ENCODE measurements around the gene HSPB8.
A peak's percentile ranks its signal among the peaks of the same experiment; 100 is the strongest.

HSPB8 gene

GRCh38 chr12:119229837-119230236 lies 51.1 kb downstream of the HSPB8 start:
- Histone ChIP-seq H3K9ac (ENCODE audit: low read length) (no peak overlapping the region), H3K4me1 (ENCODE audit: insufficient read depth, low read length, severe bottlenecking) (no peaks in the 10 kb centered on the region), H3K27me3 (ENCODE audit: insufficient read depth, low read length) (no peaks in the 10 kb centered on the region), H3K9me3 (ENCODE audit: low read length) (no peaks in the 10 kb centered on the region), H3K4me3 (ENCODE audit: low read depth, low read length, poor library complexity, severe bottlenecking) (no peak overlapping the region), H3K27ac (ENCODE audit: low read depth, low read length, poor library complexity, severe bottlenecking) (no peak overlapping the region), H4K20me1 (ENCODE audit: insufficient read depth, low read length) (no peaks in the 10 kb centered on the region), H3K4me2 (ENCODE audit: low read length) (no peak overlapping the region), H2AFZ (ENCODE audit: low read length) (0 out of 2 replicates have a peak overlapping the region, but pooled peaks have one; percentile 27), H3F3A (ENCODE audit: insufficient read depth, low read length) (no peaks in the 10 kb centered on the region), H3K79me2 (ENCODE audit: insufficient read depth, low read length) (no peaks in the 10 kb centered on the region), H3K9me2 (ENCODE audit: low read depth, low read length) (no peaks in the 10 kb centered on the region), H3K36me3 (ENCODE audit: insufficient read depth, low read length) (no peaks in the 10 kb centered on the region)
- TF ChIP-seq CTCF (IDR thresholded peaks at IDR 0.05; ENCODE audit: low read length) (no peak), EZH2 (IDR thresholded peaks at IDR 0.05; ENCODE audit: borderline replicate concordance, low read length) (no peak)

GRCh38 chr12:119230807-119231206 lies 52.1 kb downstream of the HSPB8 start:
- H3K27ac ChIP-seq (ENCODE audit: low read depth, low read length, poor library complexity, severe bottlenecking), result no peak overlapping the region
- no peaks in the 10 kb centered on the region for H3K79me2 ChIP-seq (ENCODE audit: insufficient read depth, low read length)
- no peaks in the 10 kb centered on the region for H3K9me2 ChIP-seq (ENCODE audit: low read depth, low read length)
- H3K36me3 ChIP-seq (ENCODE audit: insufficient read depth, low read length), result no peaks in the 10 kb centered on the region
- H3K27me3 ChIP-seq (ENCODE audit: insufficient read depth, low read length), result no peaks in the 10 kb centered on the region
- no peaks in the 10 kb centered on the region for H3K9me3 ChIP-seq (ENCODE audit: low read length)
- H3K4me3 ChIP-seq (ENCODE audit: low read depth, low read length, poor library complexity, severe bottlenecking), result no peak overlapping the region
- H3K4me2 ChIP-seq (ENCODE audit: low read length), result no peak overlapping the region
- H3F3A ChIP-seq (ENCODE audit: insufficient read depth, low read length), result no peaks in the 10 kb centered on the region
- no peak overlapping the region for H3K9ac ChIP-seq (ENCODE audit: low read length)
- H3K4me1 ChIP-seq (ENCODE audit: insufficient read depth, low read length, severe bottlenecking), result no peaks in the 10 kb centered on the region
- no peaks in the 10 kb centered on the region for H4K20me1 ChIP-seq (ENCODE audit: insufficient read depth, low read length)
- TF ChIP-seq EZH2 (IDR thresholded peaks at IDR 0.05; ENCODE audit: borderline replicate concordance, low read length) (no peak), CTCF (IDR thresholded peaks at IDR 0.05; ENCODE audit: low read length) (no peak)
- H2AFZ ChIP-seq (ENCODE audit: low read length), result no peak overlapping the region

GRCh38 chr12:119231774-119232173 lies 53.0 kb downstream of the HSPB8 start:
- Histone ChIP-seq H3K27me3 (ENCODE audit: insufficient read depth, low read length) (no peaks in the 10 kb centered on the region), H3K4me3 (ENCODE audit: low read depth, low read length, poor library complexity, severe bottlenecking) (no peak overlapping the region), H3F3A (ENCODE audit: insufficient read depth, low read length) (no peaks in the 10 kb centered on the region), H3K9me3 (ENCODE audit: low read length) (no peaks in the 10 kb centered on the region), H3K9ac (ENCODE audit: low read length) (no peak overlapping the region), H3K27ac (ENCODE audit: low read depth, low read length, poor library complexity, severe bottlenecking) (no peak overlapping the region), H2AFZ (ENCODE audit: low read length) (no peak overlapping the region), H4K20me1 (ENCODE audit: insufficient read depth, low read length) (no peaks in the 10 kb centered on the region), H3K4me2 (ENCODE audit: low read length) (no peak overlapping the region), H3K9me2 (ENCODE audit: low read depth, low read length) (no peaks in the 10 kb centered on the region), H3K79me2 (ENCODE audit: insufficient read depth, low read length) (no peaks in the 10 kb centered on the region), H3K36me3 (ENCODE audit: insufficient read depth, low read length) (no peaks in the 10 kb centered on the region), H3K4me1 (ENCODE audit: insufficient read depth, low read length, severe bottlenecking) (no peaks in the 10 kb centered on the region)
- TF ChIP-seq EZH2 (IDR thresholded peaks at IDR 0.05; ENCODE audit: borderline replicate concordance, low read length) (no peak), CTCF (IDR thresholded peaks at IDR 0.05; ENCODE audit: low read length) (no peak)
